Endothelial cell of umbilical vein (primary cell): ENCODE measurements around the gene ETV1.

ENCODE experiments used
- EZH2 ChIP-seq: IDR thresholded peaks from 2 replicates; pipeline ENCODE4 v1.6.1; 2012; ENCODE audit warnings: borderline replicate concordance, low read depth, mild to moderate bottlenecking, moderate library complexity, low read length, inconsistent platforms; ENCODE audit not compliant: severe bottlenecking
- JUN ChIP-seq: IDR thresholded peaks from 2 replicates; pipeline ENCODE4 v1.6.1; 2011; ENCODE audit warnings: borderline replicate concordance, low read depth; ENCODE audit not compliant: insufficient read length, insufficient read depth
- POLR2A ChIP-seq: IDR thresholded peaks from 2 replicates; pipeline ENCODE4 v1.6.1; 2012; ENCODE audit warnings: low read depth, mild to moderate bottlenecking, control low read depth, low read length
- POLR2AphosphoS5 ChIP-seq: IDR thresholded peaks from 2 replicates; pipeline ENCODE4 v1.6.1; 2012; ENCODE audit warnings: low read depth, mild to moderate bottlenecking, control low read depth, low read length, moderate library complexity; ENCODE audit not compliant: insufficient read depth
- TF ChIP-seq, protein P1 (sequence below), 2 donors: IDR thresholded peaks; 1 replicate in 1 of 2; 2 replicates in 1 of 2; pipeline ENCODE4 v1.5.1; 2011; ENCODE audit warnings: low read length in 2 of 2, mild to moderate bottlenecking in 2 of 2, moderate library complexity in 2 of 2, control low read depth in 1 of 2, inconsistent platforms in 1 of 2, low read depth in 1 of 2; ENCODE audit not compliant: insufficient read depth in 1 of 2; ENCODE audit errors: extremely low read depth in 1 of 2

- TF ChIP-seq, protein P1, sequence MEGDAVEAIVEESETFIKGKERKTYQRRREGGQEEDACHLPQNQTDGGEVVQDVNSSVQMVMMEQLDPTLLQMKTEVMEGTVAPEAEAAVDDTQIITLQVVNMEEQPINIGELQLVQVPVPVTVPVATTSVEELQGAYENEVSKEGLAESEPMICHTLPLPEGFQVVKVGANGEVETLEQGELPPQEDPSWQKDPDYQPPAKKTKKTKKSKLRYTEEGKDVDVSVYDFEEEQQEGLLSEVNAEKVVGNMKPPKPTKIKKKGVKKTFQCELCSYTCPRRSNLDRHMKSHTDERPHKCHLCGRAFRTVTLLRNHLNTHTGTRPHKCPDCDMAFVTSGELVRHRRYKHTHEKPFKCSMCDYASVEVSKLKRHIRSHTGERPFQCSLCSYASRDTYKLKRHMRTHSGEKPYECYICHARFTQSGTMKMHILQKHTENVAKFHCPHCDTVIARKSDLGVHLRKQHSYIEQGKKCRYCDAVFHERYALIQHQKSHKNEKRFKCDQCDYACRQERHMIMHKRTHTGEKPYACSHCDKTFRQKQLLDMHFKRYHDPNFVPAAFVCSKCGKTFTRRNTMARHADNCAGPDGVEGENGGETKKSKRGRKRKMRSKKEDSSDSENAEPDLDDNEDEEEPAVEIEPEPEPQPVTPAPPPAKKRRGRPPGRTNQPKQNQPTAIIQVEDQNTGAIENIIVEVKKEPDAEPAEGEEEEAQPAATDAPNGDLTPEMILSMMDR (IDR thresholded peaks at IDR 0.05; ENCODE audit: extremely low read depth in 1 of 2, insufficient read depth in 1 of 2, low read depth in 1 of 2, low read length in 2 of 2) = no peak
- TF ChIP-seq EZH2 (no peak), POLR2AphosphoS5 (no peak), POLR2A (no peak), JUN (no peak)
Observed at GRCh38 chr7:14024406-14024805, 34.9 kb upstream of the ETV1 start.
